NB4 (cell line): ENCODE data around the gene TEX44.

ENCODE experiments used
- POLR2A ChIP-seq: IDR thresholded peaks from 2 replicates; pipeline ENCODE4 v1.6.1; 2011; ENCODE audit warnings: mild to moderate bottlenecking; ENCODE audit not compliant: insufficient read length; ENCODE audit errors: extremely low read depth
- TF ChIP-seq, protein P1 (sequence below): IDR thresholded peaks from one replicate; pipeline ENCODE4 v1.5.1; 2012; ENCODE audit warnings: low read depth, low read length
- TF ChIP-seq, protein P2 (sequence below): IDR thresholded peaks from 2 replicates; pipeline ENCODE4 v1.6.1; 2011; ENCODE audit warnings: low read depth, low read length

DNA sequence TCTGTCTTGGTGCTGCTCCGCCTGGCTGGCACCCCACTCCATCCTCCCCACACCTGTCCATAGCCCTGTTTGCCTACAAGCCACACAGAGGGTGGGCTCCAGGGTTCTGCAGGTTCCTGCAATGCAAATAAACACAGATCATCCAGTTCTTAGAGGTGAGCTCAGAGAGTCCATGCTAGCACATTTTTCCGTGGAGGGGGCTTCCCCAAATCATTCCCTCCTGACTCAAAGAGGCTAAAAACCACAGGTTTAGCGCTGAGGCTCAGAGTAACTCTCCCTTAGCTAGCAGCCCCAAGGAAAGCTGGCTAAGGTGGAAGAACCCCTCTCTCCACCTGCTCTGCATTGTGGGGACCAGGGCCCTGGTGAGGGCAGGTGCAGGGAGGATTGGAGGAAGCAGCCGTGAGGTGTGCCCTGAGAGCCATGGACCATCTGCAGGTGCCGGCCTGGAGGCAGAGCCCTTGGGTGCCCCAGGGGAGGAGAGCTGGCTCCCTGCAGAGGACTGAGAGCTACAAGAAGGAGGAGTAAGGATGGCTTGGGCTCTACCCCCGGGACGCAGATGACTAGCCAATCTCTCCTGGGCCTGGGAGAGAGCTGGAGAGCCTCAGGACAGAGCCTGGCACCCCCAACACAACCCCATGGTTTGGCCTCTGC is 23.8 kb upstream of the TEX44 start:
- TF ChIP-seq POLR2A: no peak
- TF ChIP-seq, protein P1, sequence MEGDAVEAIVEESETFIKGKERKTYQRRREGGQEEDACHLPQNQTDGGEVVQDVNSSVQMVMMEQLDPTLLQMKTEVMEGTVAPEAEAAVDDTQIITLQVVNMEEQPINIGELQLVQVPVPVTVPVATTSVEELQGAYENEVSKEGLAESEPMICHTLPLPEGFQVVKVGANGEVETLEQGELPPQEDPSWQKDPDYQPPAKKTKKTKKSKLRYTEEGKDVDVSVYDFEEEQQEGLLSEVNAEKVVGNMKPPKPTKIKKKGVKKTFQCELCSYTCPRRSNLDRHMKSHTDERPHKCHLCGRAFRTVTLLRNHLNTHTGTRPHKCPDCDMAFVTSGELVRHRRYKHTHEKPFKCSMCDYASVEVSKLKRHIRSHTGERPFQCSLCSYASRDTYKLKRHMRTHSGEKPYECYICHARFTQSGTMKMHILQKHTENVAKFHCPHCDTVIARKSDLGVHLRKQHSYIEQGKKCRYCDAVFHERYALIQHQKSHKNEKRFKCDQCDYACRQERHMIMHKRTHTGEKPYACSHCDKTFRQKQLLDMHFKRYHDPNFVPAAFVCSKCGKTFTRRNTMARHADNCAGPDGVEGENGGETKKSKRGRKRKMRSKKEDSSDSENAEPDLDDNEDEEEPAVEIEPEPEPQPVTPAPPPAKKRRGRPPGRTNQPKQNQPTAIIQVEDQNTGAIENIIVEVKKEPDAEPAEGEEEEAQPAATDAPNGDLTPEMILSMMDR: no peak
- TF ChIP-seq, protein P2, sequence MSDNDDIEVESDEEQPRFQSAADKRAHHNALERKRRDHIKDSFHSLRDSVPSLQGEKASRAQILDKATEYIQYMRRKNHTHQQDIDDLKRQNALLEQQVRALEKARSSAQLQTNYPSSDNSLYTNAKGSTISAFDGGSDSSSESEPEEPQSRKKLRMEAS: no peak
